Heart left ventricle (tissue), 16 donors: ENCODE data around the gene BRWD1. TPM values are rescaled to one million over a fixed set of nuclear protein-coding genes. Genes with fewer than 3 reads are reported as not detected.

Experiments used
- ATAC-seq, 4 donors: fragments of 200-7000 bp; cut with Tn5 transposase; one replicate each; pipeline ENCODE4 v1.9.1; 2020 to 2022; ENCODE audit warnings: moderate library complexity in 4 of 4, mild to moderate bottlenecking in 3 of 4, moderate number of reproducible peaks in 1 of 4
- DNase-seq, 5 donors: peaks; one replicate each; pipeline ENCODE4 v3.0.0-alpha.2; 2020
- H3K27ac ChIP-seq, 12 donors: fragments of 200-600 bp; sonication (generic) in 4 of 12; one replicate each; pipeline versions ENCODE4 v1.5.0 to v1.8.0; 2016 to 2022; ENCODE audit warnings: mild to moderate bottlenecking in 2 of 12
- H3K27me3 ChIP-seq, 9 donors: fragments of 200-600 bp; sonication (generic) in 2 of 9; one replicate each; pipeline versions ENCODE4 v1.5.1 to v1.8.0; 2016 to 2022; ENCODE audit warnings: mild to moderate bottlenecking in 3 of 9
- H3K36me3 ChIP-seq, 9 donors: fragments of 200-600 bp; sonication (generic) in 2 of 9; one replicate each; pipeline versions ENCODE4 v1.5.0 to v1.8.0; 2018 to 2022; ENCODE audit warnings: mild to moderate bottlenecking in 2 of 9
- H3K4me1 ChIP-seq, 12 donors: fragments of 200-600 bp; sonication (generic) in 4 of 12; one replicate each; pipeline versions ENCODE4 v1.5.0 to v1.8.0; 2016 to 2022; ENCODE audit warnings: mild to moderate bottlenecking in 3 of 12
- H3K4me3 ChIP-seq, 12 donors: fragments of 200-600 bp; sonication (generic) in 4 of 12; one replicate each; pipeline versions ENCODE4 v1.5.0 to v1.8.0; 2017 to 2022; ENCODE audit warnings: mild to moderate bottlenecking in 9 of 12, moderate library complexity in 4 of 12
- H3K9me3 ChIP-seq, 12 donors: fragments of 200-600 bp; sonication (generic) in 4 of 12; one replicate each; pipeline versions ENCODE4 v1.5.0 to v1.8.0; 2016 to 2022; ENCODE audit warnings: mild to moderate bottlenecking in 1 of 12
- CTCF ChIP-seq, 12 donors: fragments of 200-600 bp; sonication (generic) in 4 of 12; IDR thresholded peaks; one replicate each; pipeline versions ENCODE4 v1.5.0 to v1.8.0; 2018 to 2022; ENCODE audit warnings: antibody characterized with exemption in 12 of 12, mild to moderate bottlenecking in 5 of 12
- POLR2A ChIP-seq, 2 donors: fragments of 450-650 bp; IDR thresholded peaks; one replicate each; pipeline ENCODE4 v1.6.1; 2017; ENCODE audit warnings: antibody characterized with exemption in 2 of 2, mild to moderate bottlenecking in 2 of 2, moderate library complexity in 2 of 2
- WGBS, 4 donors: extraction: QIAGEN DNeasy Blood & Tissue Kit in 2 of 4; methylation state at CpG; one replicate each; pipeline versions ENCODE4 v1.1.5 to v1.1.7; 2013 to 2018; 5-methylcytosine and 5-hydroxymethylcytosine counted together
- intact Hi-C, 10 donors: fragments of 100-400 bp; cut with DNase I; formaldehyde crosslinking; loops; one replicate each; pipeline versions ENCODE4 v1.11.1 to v1.14.2; 2022
- polyA plus RNA-seq, 2 donors: library from polyadenylated mRNA; stranded (reverse); fragments of 200-250 nt; gene quantifications; one replicate each; pipeline ENCODE4 v1.2.3, GENCODE V29; 2013
- total RNA-seq, 9 donors: library from RNA; depleted of rRNA in 2 of 9; stranded (reverse); fragments of >200 nt in 2 of 9; fragmentation: NEBNext Ultra II Directional in 3 of 9; extraction: Animal tissue kit (Norgen Biotek cat#: 25700) in 3 of 9; gene quantifications; one replicate each; pipeline versions ENCODE4 v1.1.0 to v1.2.4, GENCODE V29; 2016 to 2023
- donor health status: ischemic (EF 13 %, LVEDD 7.1; RV severe dilation, severe dysfunction).
- donor health status: healthy with polysubstance abuse.
- donor health status: DM: no; HTN: yes; CAD: no.
- donor health status: DM: no; HTN: no; CAD: no.
- donor health status: ischemic (EF 25% LVEDD 6.9; RV normal size, moderate dysfunction).
- donor health status: ischemic (EF 25% LVEDD 5.7; RV mildly dilated, moderate dysfunction).
- donor health status: healthy.
- donor health status: DM: yes; HTN: yes; CAD: no.
- donor health status: ischemic (EF 35%, LVEDD 5.7; RV mildly dilated, moderate dysfunction).
- donor health status: nonischemic (EF 11% LVEDD 7.7; RV severe dilation, severe dysfunction).
- donor health status: DM: yes; HTN: yes; CAD: no.
- donor health status: PGD.
- donor health status: ischemic (EF 29% LVEDD 5.4; RV normal size, mild dysfunction).
- donor health status: nonischemic (EF 23%, LVEDD 6.1; RV moderate dilation, normal function).

BRWD1 gene
- total and polyA plus RNA-seq, 11 donors, result 9.7 to 44.5 (median 32.0) TPM

DNA sequence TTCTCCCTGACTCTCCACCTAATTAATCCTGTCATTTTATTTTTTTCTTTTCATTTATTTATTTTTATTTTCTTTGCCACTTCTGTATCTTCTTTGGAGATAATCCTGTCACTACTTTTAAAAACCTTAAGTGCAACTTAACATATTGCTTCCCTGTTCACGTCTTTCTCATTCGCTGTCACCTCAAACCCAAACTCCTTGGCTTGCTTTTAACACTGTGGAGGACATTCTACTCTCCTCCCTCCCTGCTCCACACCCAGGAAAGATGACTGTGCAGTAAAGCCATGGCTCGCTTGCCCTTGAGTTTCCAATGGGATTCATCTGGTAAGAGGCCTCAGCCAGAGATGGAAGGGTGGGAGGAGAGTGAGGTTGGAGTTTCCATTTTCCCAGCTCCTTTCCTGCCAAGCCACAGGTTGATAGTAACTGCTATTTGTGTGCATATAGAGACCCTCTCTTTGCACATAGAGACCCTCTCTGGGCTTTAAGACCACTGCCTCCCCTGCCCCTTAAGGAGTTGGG, 6.4 kb upstream of the BRWD1 start:
- H3K9me3 ChIP-seq, result no peaks in the 10 kb centered on the region
- peak in 1 of 5 donors; percentile 43 for DNase-seq
- WGBS, 4 donors, result 51 to 56% (median 54%) methylated on average over 3 of the region's 3 CpGs
- intact Hi-C loops, result loop anchor here in 5 of 10 donors (2.0 to 10.0 kb wide), 3 partner anchors 61 to 125 kb away; partner anchors contain the start of gene LCA5L (in 4 of the 5)
- H3K27ac ChIP-seq, result peak overlapping the region; percentile 63 to 91 (median 78)
- H3K4me3 ChIP-seq, result no peak overlapping the region
- H3K4me1 ChIP-seq, result peaks cover 0 to 26% (median 12%) of the 10 kb centered on the region in 12 donors
- no peaks in the 10 kb centered on the region for H3K36me3 ChIP-seq
- no peaks in the 10 kb centered on the region for H3K27me3 ChIP-seq
- ATAC-seq, result peak; percentile 60 to 75 (median 68)
- TF ChIP-seq CTCF (IDR thresholded peaks at IDR 0.05) (no peak), POLR2A (IDR thresholded peaks at IDR 0.05) (no peak)

DNA sequence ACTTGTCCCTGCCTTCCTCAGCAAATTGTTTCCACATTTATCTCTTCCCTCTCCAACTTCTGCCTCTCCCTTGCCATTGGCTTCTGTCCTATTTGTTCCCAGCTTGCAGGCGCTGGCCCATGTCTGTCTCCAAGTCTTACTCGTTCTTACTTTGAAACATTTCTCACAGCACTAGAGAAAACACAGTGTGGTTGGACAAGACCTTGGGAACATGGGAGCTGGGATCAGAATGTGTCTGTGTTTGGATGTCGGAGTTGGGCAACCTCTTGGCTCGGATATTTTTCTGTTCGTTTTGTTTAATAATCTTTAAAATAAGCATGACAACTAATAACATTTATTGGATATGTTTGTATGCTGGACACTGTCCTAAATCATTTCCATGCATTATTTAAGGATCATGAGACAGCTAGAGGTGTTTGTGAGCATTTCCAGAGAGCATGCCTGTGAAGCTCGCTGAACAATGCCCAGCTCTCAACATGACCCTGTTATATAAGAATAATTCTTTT, 5.9 kb upstream of the BRWD1 start:
- no peaks in the 10 kb centered on the region for H3K27me3 ChIP-seq
- 28 to 42% (median 36%) methylated on average over 6 of the region's 6 CpGs for WGBS, 4 donors
- H3K36me3 ChIP-seq, result no peaks in the 10 kb centered on the region
- H3K27ac ChIP-seq, result peak overlapping the region; percentile 63 to 91 (median 78)
- DNase-seq, result peak in 4 of 5 donors; percentile 26 to 73 (median 50)
- ATAC-seq, result peak; percentile 64 to 74 (median 70)
- no peak overlapping the region for H3K4me3 ChIP-seq
- TF ChIP-seq CTCF (IDR thresholded peaks at IDR 0.05), result no peak
- TF ChIP-seq POLR2A (IDR thresholded peaks at IDR 0.05), result no peak
- H3K4me1 ChIP-seq, result peaks cover 0 to 31% (median 18%) of the 10 kb centered on the region in 12 donors
- no peaks in the 10 kb centered on the region for H3K9me3 ChIP-seq
- intact Hi-C loops, result loop anchor here in 5 of 10 donors (2.0 to 10.0 kb wide), 3 partner anchors 61 to 125 kb away; partner anchors contain the start of gene LCA5L (in 4 of the 5)

- no peak for DNase-seq
- 77 to 90% (median 80%) methylated on average over 8 of the region's 8 CpGs for whole genome bisulfite sequencing, 4 donors
These were observed 4.9 kb upstream of the BRWD1 start for GRCh38 chr21:39318091-39318959.

More at GRCh38 chr21:39318091-39318959, 4.9 kb upstream of the BRWD1 start:
- Histone ChIP-seq H3K4me1 (peaks cover 0 to 31% (median 18%) of the 10 kb centered on the region in 12 donors), H3K36me3 (no peaks in the 10 kb centered on the region), H3K9me3 (no peaks in the 10 kb centered on the region), H3K4me3 (peak overlapping the region in 1 of 12 donors; percentile 10), H3K27me3 (no peaks in the 10 kb centered on the region), H3K27ac (peak overlapping the region; percentile 63 to 91 (median 78))
- no peak for ATAC-seq
- intact Hi-C loops, result loop anchor here in 5 of 10 donors (2.0 to 10.0 kb wide), 3 partner anchors 62 to 126 kb away; partner anchors contain the start of gene LCA5L (in 4 of the 5)
- TF ChIP-seq POLR2A (IDR thresholded peaks at IDR 0.05), result no peak
- no peak for TF ChIP-seq CTCF (IDR thresholded peaks at IDR 0.05)
